Panc1 (cell line): ENCODE measurements around the gene CNKSR2. TPM values are rescaled to one million over a fixed set of nuclear protein-coding genes. Genes with fewer than 3 reads are reported as not detected.

Source experiments
- ATAC-seq: fragments of 200-7000 bp; cut with Tn5 transposase; 2 replicates; pipeline ENCODE4 v1.9.1; 2020; ENCODE audit warnings: mild to moderate bottlenecking, moderate library complexity
- BruUV-seq: library from RNA; stranded (reverse); fragments of 400-500 nt; replicated peaks from 2 replicates; lab custom pipeline; 2021; lab: Mats Ljungman, UMichigan
- CTCF ChIA-PET: fragments of 300-600 bp; sonication (Branson Sonifier 250); formaldehyde crosslinking; loops from one replicate; lab custom pipeline; 2022; ENCODE audit warnings: antibody characterized with exemption; lab: Charles Lee
- POLR2A ChIA-PET: fragments of 300-600 bp; sonication (Branson Sonifier 250); formaldehyde crosslinking; loops from one replicate; lab custom pipeline; 2022; ENCODE audit warnings: antibody characterized with exemption; lab: Charles Lee
- DNase-seq: peaks from one replicate; pipeline ENCODE4 v3.0.0-alpha.2; 2010; ENCODE audit warnings: low read depth, low spot score
- H3K27ac ChIP-seq: 2 replicates; pipeline ENCODE4 v1.5.1; 2011; ENCODE audit warnings: mild to moderate bottlenecking, low read length, inconsistent platforms
- H3K27me3 ChIP-seq: fragments of 200-500 bp; sonication (Bioruptor generic); 2 replicates; pipeline ENCODE4 v1.6.0; 2014; ENCODE audit warnings: low read length, inconsistent platforms; ENCODE audit not compliant: control insufficient read depth, insufficient read depth
- H3K36me3 ChIP-seq: fragments of 200-500 bp; sonication (Bioruptor generic); 2 replicates; pipeline ENCODE4 v1.5.1; 2014; ENCODE audit warnings: inconsistent platforms, mild to moderate bottlenecking, low read length, moderate library complexity; ENCODE audit not compliant: control insufficient read depth, insufficient read depth
- H3K4me1 ChIP-seq: 2 replicates; pipeline ENCODE4 v1.5.1; 2011; ENCODE audit warnings: inconsistent platforms, mild to moderate bottlenecking, low read length, moderate library complexity; ENCODE audit not compliant: control insufficient read depth, insufficient read depth
- H3K4me3 ChIP-seq, 2 experiments: 2 replicates each; pipeline ENCODE4 v1.5.1; 2011 to 2012; ENCODE audit warnings: low read depth in 2 of 2, low read length in 2 of 2, mild to moderate bottlenecking in 2 of 2, inconsistent platforms in 1 of 2, moderate library complexity in 1 of 2
- H3K9me3 ChIP-seq: fragments of 200-500 bp; sonication (Bioruptor generic); 2 replicates; pipeline ENCODE4 v1.5.1; 2014; ENCODE audit warnings: low read depth, mild to moderate bottlenecking, inconsistent platforms, low read length, moderate library complexity; ENCODE audit not compliant: control insufficient read depth, insufficient read depth
- CTCF ChIP-seq: fragments of 450-650 bp; IDR thresholded peaks from 2 replicates; pipeline ENCODE4 v1.5.1; 2017; ENCODE audit warnings: mild to moderate bottlenecking
- POLR2AphosphoS5 ChIP-seq: IDR thresholded peaks from 2 replicates; pipeline ENCODE4 v1.6.1; 2012; ENCODE audit warnings: mild to moderate bottlenecking, low read depth, low read length, moderate library complexity
- REST ChIP-seq, 2 experiments: IDR thresholded peaks; 2 replicates each; pipeline ENCODE4 v1.6.1; 2011 to 2012; ENCODE audit warnings: low read depth in 2 of 2, control low read depth in 1 of 2, low read length in 1 of 2, mild to moderate bottlenecking in 1 of 2, moderate library complexity in 1 of 2; ENCODE audit not compliant: insufficient read depth in 1 of 2
- SIN3A ChIP-seq: IDR thresholded peaks from 2 replicates; pipeline ENCODE4 v1.6.1; 2012; ENCODE audit warnings: low read depth, mild to moderate bottlenecking, low read length, moderate library complexity, borderline replicate concordance; ENCODE audit not compliant: insufficient read depth
- TCF7L2 ChIP-seq: IDR thresholded peaks from 2 replicates; pipeline ENCODE4 v1.6.1; 2011; ENCODE audit warnings: mild to moderate bottlenecking, low read depth, low read length, inconsistent platforms
- in situ Hi-C: cut with HindIII; loops from 2 replicates; pipeline ENCODE4 v1.10.0; 2016; ENCODE audit warnings: low sequenced_read_pairs, low pct_unique_long_range_greater_than_20kb
- intact Hi-C: fragments of 100-400 bp; cut with micrococcal nuclease; formaldehyde crosslinking; loops from one replicate; pipeline ENCODE4 v1.10.0; 2022; ENCODE audit not compliant: unreplicated experiment
- total RNA-seq: library from RNA; stranded (reverse); gene quantifications from one replicate; pipeline ENCODE4 v1.2.1, GENCODE V29; 2021; ENCODE audit not compliant: unreplicated experiment

CNKSR2 gene
- total RNA-seq, 1 experiment from 2014 or later: not detected

GRCh38 chrX:21691512-21692018 lies 317.3 kb downstream of the CNKSR2 start:
- no peaks in the 10 kb centered on the region for H3K9me3 ChIP-seq
- POLR2A ChIA-PET: no interaction called here
- BruUV-seq: no TSS peak
- no peak for DNase-seq
- in situ Hi-C loops: no loop called here
- H3K4me3 ChIP-seq: no peak overlapping the region
- CTCF ChIA-PET: no interaction called here
- H3K27me3 ChIP-seq: no peaks in the 10 kb centered on the region
- no peaks in the 10 kb centered on the region for H3K36me3 ChIP-seq
- no peak for ATAC-seq
- TF ChIP-seq SIN3A (no peak), REST (IDR thresholded peaks at IDR 0.05; ENCODE audit: insufficient read depth in 1 of 2, low read depth in 2 of 2, low read length in 1 of 2) (no peak), POLR2AphosphoS5 (no peak), TCF7L2 (no peak), CTCF (no peak)
- H3K4me1 ChIP-seq: no peaks in the 10 kb centered on the region
- intact Hi-C loops: no loop called here
- no peak overlapping the region for H3K27ac ChIP-seq

GRCh38 chrX:21698272-21698671 lies 324.1 kb downstream of the CNKSR2 start:
- Histone ChIP-seq H3K36me3 (no peaks in the 10 kb centered on the region), H3K27ac (no peak overlapping the region), H3K9me3 (no peaks in the 10 kb centered on the region), H3K27me3 (no peaks in the 10 kb centered on the region), H3K4me3 (no peak overlapping the region), H3K4me1 (no peaks in the 10 kb centered on the region)
- CTCF ChIA-PET: no interaction called here
- in situ Hi-C loops (no loop called here), intact Hi-C loops (no loop called here)
- no peak for TF ChIP-seq REST (IDR thresholded peaks at IDR 0.05; ENCODE audit: insufficient read depth in 1 of 2, low read depth in 2 of 2, low read length in 1 of 2)
- TF ChIP-seq CTCF: no peak
- no peak for TF ChIP-seq SIN3A
- TF ChIP-seq POLR2AphosphoS5: no peak
- no peak for TF ChIP-seq TCF7L2
- POLR2A ChIA-PET: no interaction called here
- no peak for ATAC-seq
- no TSS peak for BruUV-seq
- DNase-seq: no peak
